T-helper 1 cell treated with Interleukin-12 subunit alpha and Interleukin-12 subunit beta and Interleukin-4 antibody, amounts not matched to agents 30 μg/mL and 1 μg/mL, for 36 hours (primary cell): ENCODE results near the gene RUFY2.
"Not testable (repeated sequence)": the region's sequence is repeated elsewhere in the genome, so short reads cannot be mapped to it uniquely, and the experiment has no call there.

ENCODE experiments used
- H3K27ac Mint-ChIP-seq: one replicate; pipeline ENCODE4 v1.8.0; 2021; ENCODE audit warnings: mild to moderate bottlenecking, mixed read lengths
- H3K27me3 Mint-ChIP-seq: one replicate; pipeline ENCODE4 v1.8.0; 2021; ENCODE audit warnings: low read depth, mixed read lengths
- H3K36me3 Mint-ChIP-seq: one replicate; pipeline ENCODE4 v1.8.0; 2021; ENCODE audit warnings: low read depth, mixed read lengths
- H3K4me1 Mint-ChIP-seq: one replicate; pipeline ENCODE4 v1.8.0; 2021; ENCODE audit warnings: low read depth, mixed read lengths
- H3K4me3 Mint-ChIP-seq: one replicate; pipeline ENCODE4 v1.8.0; 2021; ENCODE audit warnings: mild to moderate bottlenecking, moderate library complexity, mixed read lengths
- H3K9me3 Mint-ChIP-seq: one replicate; pipeline ENCODE4 v1.8.0; 2021; ENCODE audit warnings: mixed read lengths

RUFY2 gene

GRCh38 chr10:68324396-68324795, 82.7 kb downstream of the RUFY2 start:
- H3K4me3 Mint-ChIP-seq, H3K9me3 Mint-ChIP-seq, H3K27ac Mint-ChIP-seq, H3K4me1 Mint-ChIP-seq, H3K36me3 Mint-ChIP-seq, H3K27me3 Mint-ChIP-seq: not testable (repeated sequence)

- Mint-ChIP-seq H3K27me3 (no peaks in the 10 kb centered on the region), H3K9me3 (peaks cover 19% of the 10 kb centered on the region), H3K4me3 (no peak overlapping the region), H3K27ac (no peak overlapping the region), H3K36me3 (peaks cover 16% of the 10 kb centered on the region), H3K4me1 (peaks cover 12% of the 10 kb centered on the region)
These were observed 88.6 kb downstream of the RUFY2 start for GRCh38 chr10:68318331-68319059.

GRCh38 chr10:68315582-68315981, 91.5 kb downstream of the RUFY2 start:
- no peak overlapping the region for H3K4me3 Mint-ChIP-seq
- H3K4me1 Mint-ChIP-seq = peaks cover 12% of the 10 kb centered on the region
- no peaks in the 10 kb centered on the region for H3K27me3 Mint-ChIP-seq
- H3K9me3 Mint-ChIP-seq = peaks cover 19% of the 10 kb centered on the region
- H3K27ac Mint-ChIP-seq = no peak overlapping the region
- peaks cover 12% of the 10 kb centered on the region for H3K36me3 Mint-ChIP-seq

GRCh38 chr10:68314930-68315329, 92.1 kb downstream of the RUFY2 start:
- Mint-ChIP-seq H3K36me3 (peaks cover 12% of the 10 kb centered on the region), H3K9me3 (peaks cover 19% of the 10 kb centered on the region), H3K4me1 (peaks cover 12% of the 10 kb centered on the region)

GRCh38 chr10:68310531-68310930, 96.5 kb downstream of the RUFY2 start:
- Mint-ChIP-seq H3K4me1 (peaks cover 6% of the 10 kb centered on the region), H3K9me3 (no peaks in the 10 kb centered on the region), H3K27ac (no peak overlapping the region), H3K36me3 (no peaks in the 10 kb centered on the region), H3K4me3 (no peak overlapping the region), H3K27me3 (no peaks in the 10 kb centered on the region)

More at GRCh38 chr10:68314930-68315329, 92.1 kb downstream of the RUFY2 start:
- H3K27ac Mint-ChIP-seq, H3K27me3 Mint-ChIP-seq, H3K4me3 Mint-ChIP-seq: not testable (repeated sequence)

- Mint-ChIP-seq H3K9me3 (no peaks in the 10 kb centered on the region), H3K27ac (no peak overlapping the region), H3K4me1 (no peaks in the 10 kb centered on the region), H3K4me3 (no peak overlapping the region), H3K27me3 (no peaks in the 10 kb centered on the region), H3K36me3 (no peaks in the 10 kb centered on the region)
These were observed 101.2 kb downstream of the RUFY2 start for GRCh38 chr10:68305854-68306253.

GRCh38 chr10:68303849-68304412, 103.1 kb downstream of the RUFY2 start:
- Mint-ChIP-seq H3K27ac (no peak overlapping the region), H3K4me3 (no peak overlapping the region), H3K36me3 (no peaks in the 10 kb centered on the region), H3K4me1 (no peaks in the 10 kb centered on the region), H3K27me3 (no peaks in the 10 kb centered on the region), H3K9me3 (no peaks in the 10 kb centered on the region)

GRCh38 chr10:68302871-68303270, 104.2 kb downstream of the RUFY2 start:
- Mint-ChIP-seq H3K27ac (no peak overlapping the region), H3K27me3 (no peaks in the 10 kb centered on the region), H3K4me3 (no peak overlapping the region), H3K9me3 (no peaks in the 10 kb centered on the region), H3K4me1 (no peaks in the 10 kb centered on the region), H3K36me3 (no peaks in the 10 kb centered on the region)

GRCh38 chr10:68302503-68302823, 104.6 kb downstream of the RUFY2 start:
- no peak overlapping the region for H3K27ac Mint-ChIP-seq
- no peaks in the 10 kb centered on the region for H3K4me1 Mint-ChIP-seq
- no peaks in the 10 kb centered on the region for H3K27me3 Mint-ChIP-seq
- H3K4me3 Mint-ChIP-seq = no peak overlapping the region
- H3K36me3 Mint-ChIP-seq = no peaks in the 10 kb centered on the region
- H3K9me3 Mint-ChIP-seq = no peaks in the 10 kb centered on the region

- H3K27ac Mint-ChIP-seq = no peak overlapping the region
- no peak overlapping the region for H3K4me3 Mint-ChIP-seq
- no peaks in the 10 kb centered on the region for H3K27me3 Mint-ChIP-seq
These were observed 105.1 kb downstream of the RUFY2 start for GRCh38 chr10:68301790-68302502.

GRCh38 chr10:68301301-68301700, 105.8 kb downstream of the RUFY2 start:
- no peaks in the 10 kb centered on the region for H3K27me3 Mint-ChIP-seq
- H3K9me3 Mint-ChIP-seq = no peaks in the 10 kb centered on the region
- no peaks in the 10 kb centered on the region for H3K4me1 Mint-ChIP-seq
- H3K27ac Mint-ChIP-seq = no peak overlapping the region
- no peaks in the 10 kb centered on the region for H3K36me3 Mint-ChIP-seq
- H3K4me3 Mint-ChIP-seq = no peak overlapping the region

More at GRCh38 chr10:68301790-68302502, 105.1 kb downstream of the RUFY2 start:
- H3K36me3 Mint-ChIP-seq = no peaks in the 10 kb centered on the region
- no peaks in the 10 kb centered on the region for H3K4me1 Mint-ChIP-seq
- H3K9me3 Mint-ChIP-seq = no peaks in the 10 kb centered on the region

- no peaks in the 10 kb centered on the region for H3K27me3 Mint-ChIP-seq
- H3K9me3 Mint-ChIP-seq = no peaks in the 10 kb centered on the region
These were observed 110.0 kb downstream of the RUFY2 start for GRCh38 chr10:68296843-68297663.

More at GRCh38 chr10:68296843-68297663, 110.0 kb downstream of the RUFY2 start:
- Mint-ChIP-seq H3K36me3 (no peaks in the 10 kb centered on the region), H3K4me1 (no peaks in the 10 kb centered on the region), H3K27ac (no peak overlapping the region), H3K4me3 (no peak overlapping the region)
